Spleen (tissue), 11 donors: Measurements from ENCODE around the gene MYO9A. TPM values are rescaled to one million over a fixed set of nuclear protein-coding genes. Genes with fewer than 3 reads are reported as not detected.

Source experiments
- DNase-seq: peaks from one replicate; pipeline ENCODE4 v3.0.0-alpha.2; 2020
- H3K27ac ChIP-seq, 8 donors: fragments of 200-600 bp; sonication (generic) in 7 of 8; 1 replicate in 4 of 8; 2 replicates in 4 of 8; pipeline versions ENCODE4 v1.5.0 to v1.8.0; 2016 to 2021; ENCODE audit warnings: inconsistent platforms in 4 of 8, mild to moderate bottlenecking in 4 of 8, moderate library complexity in 1 of 8
- H3K27me3 ChIP-seq, 7 donors: fragments of 200-600 bp; sonication (generic) in 6 of 7; replicated peaks in 1 of 7; 1 replicate in 4 of 7; 2 replicates in 3 of 7; pipeline versions ENCODE4 v1.5.0 to v1.8.0; 2016 to 2021; ENCODE audit warnings: inconsistent platforms in 3 of 7, mild to moderate bottlenecking in 1 of 7
- H3K36me3 ChIP-seq, 6 donors: fragments of 200-600 bp; sonication (generic) in 5 of 6; 1 replicate in 4 of 6; 2 replicates in 2 of 6; pipeline versions ENCODE4 v1.5.0 to v1.8.0; 2016 to 2021; ENCODE audit warnings: inconsistent platforms in 2 of 6
- H3K4me1 ChIP-seq, 6 donors: fragments of 200-600 bp; sonication (generic) in 5 of 6; 1 replicate in 3 of 6; 2 replicates in 3 of 6; pipeline versions ENCODE4 v1.5.0 to v1.8.0; 2016 to 2021; ENCODE audit warnings: inconsistent platforms in 3 of 6
- H3K4me3 ChIP-seq, 8 donors: fragments of 200-600 bp; sonication (generic) in 7 of 8; 1 replicate in 4 of 8; 2 replicates in 4 of 8; pipeline versions ENCODE4 v1.5.0 to v1.8.0; 2016 to 2021; ENCODE audit warnings: inconsistent platforms in 4 of 8, mild to moderate bottlenecking in 4 of 8, moderate library complexity in 2 of 8
- H3K9me3 ChIP-seq, 8 donors: fragments of 200-600 bp; sonication (generic) in 7 of 8; 1 replicate in 4 of 8; 2 replicates in 4 of 8; pipeline versions ENCODE4 v1.5.0 to v1.8.0; 2016 to 2021; ENCODE audit warnings: inconsistent platforms in 4 of 8
- CTCF ChIP-seq, 11 experiments: fragments of 200-600 bp in 7 of 11; fragments of 450-650 bp in 4 of 11; sonication (generic) in 4 of 11; IDR thresholded peaks in 8 of 11; conservative IDR thresholded peaks in 3 of 11; 1 replicate in 7 of 11; 2 replicates in 4 of 11; pipeline versions ENCODE4 v1.4.0 to v1.8.0; 2016 to 2021; ENCODE audit warnings: antibody characterized with exemption in 11 of 11, inconsistent platforms in 4 of 11, mild to moderate bottlenecking in 1 of 11
- POLR2A ChIP-seq, 3 donors: fragments of 450-650 bp; IDR thresholded peaks; one replicate each; pipeline ENCODE4 v1.5.1; 2017; ENCODE audit warnings: antibody characterized with exemption in 3 of 3, mild to moderate bottlenecking in 1 of 3
- POLR2AphosphoS5 ChIP-seq, 3 donors: sonication (generic); formaldehyde crosslinking; IDR thresholded peaks; one replicate each; pipeline ENCODE4 v1.5.1; 2017; ENCODE audit warnings: antibody characterized with exemption in 3 of 3
- WGBS, 5 donors: extraction: QIAGEN DNeasy Blood & Tissue Kit in 3 of 5; methylation state at CpG; one replicate each; pipeline versions ENCODE4 v1.1.5 to v1.1.7; 2013 to 2018; 5-methylcytosine and 5-hydroxymethylcytosine counted together
- intact Hi-C: fragments of 100-400 bp; cut with DNase I; formaldehyde crosslinking; loops from one replicate; pipeline ENCODE4 v1.15.0; 2023; ENCODE audit warnings: low total_unique reads
- polyA plus RNA-seq, 3 donors: library from polyadenylated mRNA; stranded (reverse); fragments of 200-250 nt; gene quantifications; one replicate each; pipeline ENCODE4 v1.2.1, GENCODE V29; 2013
- total RNA-seq, 7 donors: library from RNA; depleted of rRNA in 3 of 7; stranded (reverse); fragments of >200 nt in 3 of 7; fragmentation: NEBNext Ultra II Directional in 4 of 7; extraction: Animal tissue kit (Norgen Biotek cat#: 25700) in 4 of 7; gene quantifications; one replicate each; pipeline versions ENCODE4 v1.1.0 to v1.2.1, GENCODE V29; 2016 to 2021
- donor health status: healthy with polysubstance abuse.
- donor health status: DM: no; HTN: no; CAD: no; lungs with moderate emphysema.
- donor health status: DM: no; HTN: no; CAD: no.
- donor health status: Bipolar disorder and iron deficiency.
- donor health status: healthy.
- donor health status: DM: no; HTN: no; CAD: no.
- donor health status: DM: yes; HTN: yes; CAD: no.

Gene MYO9A
- total and polyA plus RNA-seq, 10 donors, result 1.7 to 80.9 (median 50.9) TPM

GRCh38 chr15:71841563-71841962 is 276.4 kb downstream of the MYO9A start:
- Histone ChIP-seq H3K4me3 (no peak overlapping the region), H3K27ac (no peak overlapping the region), H3K36me3 (peaks cover 0 to 64% (median 11%) of the 10 kb centered on the region in 6 donors), H3K4me1 (peaks cover 0 to 14% (median 2%) of the 10 kb centered on the region in 6 donors), H3K9me3 (no peaks in the 10 kb centered on the region), H3K27me3 (no peaks in the 10 kb centered on the region)
- intact Hi-C loops, result no loop called here
- TF ChIP-seq POLR2AphosphoS5 (IDR thresholded peaks at IDR 0.05) (no peak), POLR2A (IDR thresholded peaks at IDR 0.05) (no peak), CTCF (IDR thresholded peaks at IDR 0.05 in 8 of 11, conservative IDR thresholded peaks at IDR 0.05 in 3 of 11) (no peak)
- 90 to 96% (median 92%) methylated on average over 3 of the region's 3 CpGs for WGBS, 5 donors
- DNase-seq, result no peak

- Histone ChIP-seq H3K36me3 (peaks cover 0 to 46% (median 39%) of the 10 kb centered on the region in 6 donors), H3K9me3 (no peaks in the 10 kb centered on the region), H3K4me1 (no peaks in the 10 kb centered on the region), H3K27me3 (no peaks in the 10 kb centered on the region), H3K27ac (no peak overlapping the region), H3K4me3 (no peak overlapping the region)
- no peak for TF ChIP-seq POLR2AphosphoS5 (IDR thresholded peaks at IDR 0.05)
- TF ChIP-seq POLR2A (IDR thresholded peaks at IDR 0.05), result no peak
- TF ChIP-seq CTCF (IDR thresholded peaks at IDR 0.05 in 8 of 11, conservative IDR thresholded peaks at IDR 0.05 in 3 of 11), result no peak
- 96 to 100% (median 99%) methylated on average over 2 of the region's 2 CpGs for WGBS, 5 donors
- no peak for DNase-seq
- intact Hi-C loops, result no loop called here
Observed at GRCh38 chr15:71830981-71831380, 287.0 kb downstream of the MYO9A start.

- intact Hi-C loops, result no loop called here
- TF ChIP-seq CTCF (IDR thresholded peaks at IDR 0.05 in 8 of 11, conservative IDR thresholded peaks at IDR 0.05 in 3 of 11) (no peak), POLR2AphosphoS5 (IDR thresholded peaks at IDR 0.05) (no peak), POLR2A (IDR thresholded peaks at IDR 0.05) (no peak)
- DNase-seq, result no peak
- no peak overlapping the region for H3K4me3 ChIP-seq
- no peak overlapping the region for H3K27ac ChIP-seq
- H3K9me3 ChIP-seq, result peaks cover 6 to 40% (median 32%) of the 10 kb centered on the region in 8 donors
- 94 to 95% (median 95%) methylated on average over 5 of the region's 5 CpGs for WGBS, 5 donors
- H3K27me3 ChIP-seq, result no peaks in the 10 kb centered on the region
- H3K4me1 ChIP-seq, result no peaks in the 10 kb centered on the region
- peaks cover 0 to 93% (median 53%) of the 10 kb centered on the region in 6 donors for H3K36me3 ChIP-seq
Observed at GRCh38 chr15:71826196-71826595, 291.8 kb downstream of the MYO9A start.

GRCh38 chr15:71825021-71825730 is 292.8 kb downstream of the MYO9A start:
- intact Hi-C loops, result no loop called here
- Histone ChIP-seq H3K36me3 (peaks cover 0 to 92% (median 52%) of the 10 kb centered on the region in 6 donors), H3K27ac (no peak overlapping the region), H3K4me3 (no peak overlapping the region), H3K9me3 (peaks cover 7 to 50% (median 42%) of the 10 kb centered on the region in 8 donors), H3K27me3 (no peaks in the 10 kb centered on the region), H3K4me1 (no peaks in the 10 kb centered on the region)
- DNase-seq, result no peak
- WGBS, 5 donors, result 92 to 97% (median 95%) methylated on average over 4 of the region's 4 CpGs
- TF ChIP-seq POLR2A (IDR thresholded peaks at IDR 0.05), result no peak
- no peak for TF ChIP-seq CTCF (IDR thresholded peaks at IDR 0.05 in 8 of 11, conservative IDR thresholded peaks at IDR 0.05 in 3 of 11)
- TF ChIP-seq POLR2AphosphoS5 (IDR thresholded peaks at IDR 0.05), result no peak
